Measurements from ENCODE around the gene TUSC2. TPM values are rescaled to one million over a fixed set of nuclear protein-coding genes. Genes with fewer than 3 reads are reported as not detected.

Gene TUSC2
- total and polyA plus RNA-seq, 2 donors (not counting 1 experiment from before 2014, with no cell fraction given) = 13.4 to 15.3 TPM

- H3K36me3 ChIP-seq (ENCODE audit: control insufficient read depth, insufficient read depth, low read length) = peaks cover 2% of the 10 kb centered on the region
- no peak for TF ChIP-seq EZH2 (IDR thresholded peaks at IDR 0.05; ENCODE audit: low read length, missing control alignments)
- TF ChIP-seq CTCF (conservative IDR thresholded peaks at IDR 0.05 in 1 of 2, IDR thresholded peaks at IDR 0.05 in 1 of 2; ENCODE audit: low read depth in 1 of 2, low read length in 2 of 2) = no peak
- no peaks in the 10 kb centered on the region for H4K20me1 ChIP-seq (ENCODE audit: control insufficient read depth, extremely low read depth, insufficient read depth, low read length)
- H3K27ac ChIP-seq (ENCODE audit: insufficient read depth, low read length) = peak overlapping the region; percentile 82
- H3K4me3 ChIP-seq (replicated peaks in 1 of 4; ENCODE audit: control extremely low read depth in 1 of 4, insufficient read depth in 1 of 4, low read depth in 3 of 4, low read length in 4 of 4) = peak overlapping the region in 1 of 4 experiments; percentile 60
- peak overlapping the region; percentile 89 for H3K4me2 ChIP-seq (ENCODE audit: extremely low read depth, insufficient read depth, low read length)
- peaks cover 15% of the 10 kb centered on the region for H3K4me1 ChIP-seq (ENCODE audit: control insufficient read depth, extremely low read depth, insufficient read depth, low read length)
- H3K79me2 ChIP-seq (ENCODE audit: control insufficient read depth, insufficient read depth, low read length) = no peaks in the 10 kb centered on the region
- H3K9ac ChIP-seq (ENCODE audit: insufficient read depth, low read length) = no peak overlapping the region
- no peak overlapping the region for H2AFZ ChIP-seq (ENCODE audit: low read length)
- H3K9me3 ChIP-seq (ENCODE audit: control insufficient read depth, insufficient read depth, low read depth, low read length) = no peaks in the 10 kb centered on the region
- no peak for DNase-seq (ENCODE audit: low read depth in 2 of 2)
- no peaks in the 10 kb centered on the region for H3K27me3 ChIP-seq (ENCODE audit: control insufficient read depth, insufficient read depth, low read length)
Observed at GRCh38 chr3:50300681-50301254, 27.3 kb downstream of the TUSC2 start.

- Histone ChIP-seq H3K4me3 (replicated peaks in 1 of 4; ENCODE audit: control extremely low read depth in 1 of 4, insufficient read depth in 1 of 4, low read depth in 3 of 4, low read length in 4 of 4) (peak overlapping the region; percentile 39 to 60 (median 48)), H3K4me1 (ENCODE audit: control insufficient read depth, extremely low read depth, insufficient read depth, low read length) (peaks cover 15% of the 10 kb centered on the region), H2AFZ (ENCODE audit: low read length) (peak overlapping the region; percentile 60), H3K36me3 (ENCODE audit: control insufficient read depth, insufficient read depth, low read length) (peaks cover 2% of the 10 kb centered on the region), H3K27me3 (ENCODE audit: control insufficient read depth, insufficient read depth, low read length) (no peaks in the 10 kb centered on the region), H3K27ac (ENCODE audit: insufficient read depth, low read length) (peak overlapping the region; percentile 82), H4K20me1 (ENCODE audit: control insufficient read depth, extremely low read depth, insufficient read depth, low read length) (no peaks in the 10 kb centered on the region), H3K9ac (ENCODE audit: insufficient read depth, low read length) (peak overlapping the region; percentile 68), H3K79me2 (ENCODE audit: control insufficient read depth, insufficient read depth, low read length) (no peaks in the 10 kb centered on the region), H3K9me3 (ENCODE audit: control insufficient read depth, insufficient read depth, low read depth, low read length) (no peaks in the 10 kb centered on the region), H3K4me2 (ENCODE audit: extremely low read depth, insufficient read depth, low read length) (peak overlapping the region; percentile 89)
- DNase-seq (ENCODE audit: low read depth in 2 of 2) = peak in 1 of 2 donors; percentile 57
- TF ChIP-seq CTCF (conservative IDR thresholded peaks at IDR 0.05 in 1 of 2, IDR thresholded peaks at IDR 0.05 in 1 of 2; ENCODE audit: low read depth in 1 of 2, low read length in 2 of 2) (no peak), EZH2 (IDR thresholded peaks at IDR 0.05; ENCODE audit: low read length, missing control alignments) (no peak)
Observed at GRCh38 chr3:50299929-50300680, 27.9 kb downstream of the TUSC2 start.

GRCh38 chr3:50299638-50299928 lies 28.4 kb downstream of the TUSC2 start:
- Histone ChIP-seq H3K79me2 (ENCODE audit: control insufficient read depth, insufficient read depth, low read length) (no peaks in the 10 kb centered on the region), H3K4me1 (ENCODE audit: control insufficient read depth, extremely low read depth, insufficient read depth, low read length) (peaks cover 15% of the 10 kb centered on the region), H3K27me3 (ENCODE audit: control insufficient read depth, insufficient read depth, low read length) (no peaks in the 10 kb centered on the region), H4K20me1 (ENCODE audit: control insufficient read depth, extremely low read depth, insufficient read depth, low read length) (no peaks in the 10 kb centered on the region), H3K4me2 (ENCODE audit: extremely low read depth, insufficient read depth, low read length) (peak overlapping the region; percentile 89), H3K27ac (ENCODE audit: insufficient read depth, low read length) (peak overlapping the region; percentile 82), H3K9me3 (ENCODE audit: control insufficient read depth, insufficient read depth, low read depth, low read length) (no peaks in the 10 kb centered on the region), H3K4me3 (replicated peaks in 1 of 4; ENCODE audit: control extremely low read depth in 1 of 4, insufficient read depth in 1 of 4, low read depth in 3 of 4, low read length in 4 of 4) (peak overlapping the region; percentile 39 to 60 (median 48)), H3K36me3 (ENCODE audit: control insufficient read depth, insufficient read depth, low read length) (peaks cover 2% of the 10 kb centered on the region), H3K9ac (ENCODE audit: insufficient read depth, low read length) (peak overlapping the region; percentile 68), H2AFZ (ENCODE audit: low read length) (peak overlapping the region; percentile 60)
- no peak for TF ChIP-seq EZH2 (IDR thresholded peaks at IDR 0.05; ENCODE audit: low read length, missing control alignments)
- no peak for TF ChIP-seq CTCF (conservative IDR thresholded peaks at IDR 0.05 in 1 of 2, IDR thresholded peaks at IDR 0.05 in 1 of 2; ENCODE audit: low read depth in 1 of 2, low read length in 2 of 2)
- no peak for DNase-seq (ENCODE audit: low read depth in 2 of 2)
